ENCODE data around the gene PARN.

DNA sequence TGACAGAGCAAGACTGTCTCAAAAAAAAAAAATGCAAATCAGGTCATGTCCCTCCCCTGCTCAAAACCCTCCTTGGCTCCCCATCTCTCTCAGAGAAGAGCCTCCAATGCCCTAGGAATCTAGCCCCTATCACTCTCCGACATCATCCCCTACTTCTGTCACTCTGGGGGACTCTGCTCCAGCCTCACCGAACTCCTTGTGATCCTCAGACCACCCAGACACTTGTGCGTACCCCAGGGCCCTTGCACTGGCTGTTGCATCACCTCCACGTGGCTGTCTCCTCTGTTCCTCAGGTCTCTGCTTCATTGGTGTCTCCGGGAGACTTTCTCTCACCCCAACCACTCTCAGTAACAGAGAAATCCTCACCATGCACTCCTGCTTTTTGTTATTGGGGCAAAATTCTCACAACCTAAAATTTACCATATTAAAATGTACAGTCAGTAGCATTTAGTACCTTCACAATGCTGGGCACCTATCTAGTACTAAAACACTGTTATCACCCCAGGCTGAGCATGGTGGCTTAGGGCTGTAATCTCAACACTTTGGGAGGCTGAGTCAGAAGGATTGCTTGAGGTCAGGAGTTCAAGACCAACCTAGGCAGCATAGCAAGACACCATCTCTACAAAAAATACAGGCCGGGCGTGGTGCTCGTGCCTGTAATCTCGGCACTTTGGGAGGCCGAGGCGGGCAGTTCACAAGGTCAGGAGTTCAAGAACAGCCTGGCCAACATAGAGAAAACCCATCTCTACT is 48.9 kb upstream of the PARN start:
- TF ChIP-seq RARB (CRISPR knock-in tag; IDR thresholded peaks at IDR 0.05) (no peak), ZNF70 (CRISPR knock-in tag; IDR thresholded peaks at IDR 0.05) (no peak), ARNTL (CRISPR knock-in tag; IDR thresholded peaks at IDR 0.05; ENCODE audit: borderline replicate concordance, low read depth) (no peak), ZNF8 (CRISPR knock-in tag; IDR thresholded peaks at IDR 0.05) (no peak), ZFP30 (CRISPR knock-in tag; IDR thresholded peaks at IDR 0.05) (no peak), ZFP3 (CRISPR knock-in tag; IDR thresholded peaks at IDR 0.05) (no peak), ISL1 (CRISPR knock-in tag; IDR thresholded peaks at IDR 0.05) (no peak), ZNF565 (CRISPR knock-in tag; conservative IDR thresholded peaks at IDR 0.05; ENCODE audit: low read depth) (no peak), OSR1 (CRISPR knock-in tag; IDR thresholded peaks at IDR 0.05) (no peak), ZC3H10 (CRISPR knock-in tag; IDR thresholded peaks at IDR 0.05) (no peak)
- TF ChIP-seq, protein P1, sequence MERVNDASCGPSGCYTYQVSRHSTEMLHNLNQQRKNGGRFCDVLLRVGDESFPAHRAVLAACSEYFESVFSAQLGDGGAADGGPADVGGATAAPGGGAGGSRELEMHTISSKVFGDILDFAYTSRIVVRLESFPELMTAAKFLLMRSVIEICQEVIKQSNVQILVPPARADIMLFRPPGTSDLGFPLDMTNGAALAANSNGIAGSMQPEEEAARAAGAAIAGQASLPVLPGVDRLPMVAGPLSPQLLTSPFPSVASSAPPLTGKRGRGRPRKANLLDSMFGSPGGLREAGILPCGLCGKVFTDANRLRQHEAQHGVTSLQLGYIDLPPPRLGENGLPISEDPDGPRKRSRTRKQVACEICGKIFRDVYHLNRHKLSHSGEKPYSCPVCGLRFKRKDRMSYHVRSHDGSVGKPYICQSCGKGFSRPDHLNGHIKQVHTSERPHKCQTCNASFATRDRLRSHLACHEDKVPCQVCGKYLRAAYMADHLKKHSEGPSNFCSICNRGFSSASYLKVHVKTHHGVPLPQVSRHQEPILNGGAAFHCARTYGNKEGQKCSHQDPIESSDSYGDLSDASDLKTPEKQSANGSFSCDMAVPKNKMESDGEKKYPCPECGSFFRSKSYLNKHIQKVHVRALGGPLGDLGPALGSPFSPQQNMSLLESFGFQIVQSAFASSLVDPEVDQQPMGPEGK (CRISPR knock-in tag; IDR thresholded peaks at IDR 0.05; ENCODE audit: borderline replicate concordance): no peak

Data from SK-N-SH treated with all-trans-retinoic acid at 6 μM for 48 hours (cell line).